ENCODE results near the gene GRN.

DNA sequence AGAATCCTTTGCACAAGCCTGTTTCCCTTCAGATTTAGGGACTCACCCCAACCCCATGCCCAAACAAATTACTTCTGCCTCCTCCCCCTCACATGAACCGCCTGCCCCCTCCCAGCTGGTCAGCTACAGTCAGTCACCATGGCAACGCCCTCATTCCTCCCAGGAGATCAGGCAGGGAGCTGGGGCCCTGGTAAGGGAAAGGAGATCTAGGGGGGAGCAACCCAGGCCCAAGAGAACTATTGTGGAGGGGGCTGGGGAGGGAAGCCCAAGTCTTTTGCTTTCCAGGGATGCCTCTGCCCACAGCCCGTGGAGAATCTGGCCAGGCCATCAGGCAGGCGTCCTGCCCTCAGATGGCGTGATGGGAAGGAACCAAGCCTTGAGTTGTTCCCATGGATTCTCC, 15.7 kb downstream of the GRN start:
- TF ChIP-seq EZH2phosphoT487 (IDR thresholded peaks at IDR 0.05; ENCODE audit: borderline replicate concordance, low read length) (no peak), CTCF (conservative IDR thresholded peaks at IDR 0.05; ENCODE audit: low read depth, low read length) (no peak)
